ENCODE results near the gene LRRIQ4.
A peak's percentile ranks its signal among the peaks of the same experiment; 100 is the strongest.

Gene LRRIQ4

GRCh38 chr3:169811631-169812331, 889 bp upstream of the LRRIQ4 start:
- no peak for DNase-seq (ENCODE audit: low read depth)
- TF ChIP-seq CTCF (IDR thresholded peaks at IDR 0.05; ENCODE audit: low read depth, low read length, missing control alignments): no peak
- peak overlapping the region; percentile 83 for H3K4me3 ChIP-seq (ENCODE audit: low read depth, low read length)

GRCh38 chr3:169813278-169813677, 608 bp downstream of the LRRIQ4 start:
- DNase-seq (ENCODE audit: low read depth): no peak
- peak overlapping the region; percentile 83 for H3K4me3 ChIP-seq (ENCODE audit: low read depth, low read length)
- no peak for TF ChIP-seq CTCF (IDR thresholded peaks at IDR 0.05; ENCODE audit: low read depth, low read length, missing control alignments)

GRCh38 chr3:169813757-169814517, 1.3 kb downstream of the LRRIQ4 start:
- H3K4me3 ChIP-seq (ENCODE audit: low read depth, low read length): peak overlapping the region; percentile 83
- peak; percentile 76 for TF ChIP-seq CTCF (IDR thresholded peaks at IDR 0.05; ENCODE audit: low read depth, low read length, missing control alignments)
- DNase-seq (ENCODE audit: low read depth): peak; percentile 95

GRCh38 chr3:169815590-169816150, 3.0 kb downstream of the LRRIQ4 start:
- no peak for TF ChIP-seq CTCF (IDR thresholded peaks at IDR 0.05; ENCODE audit: low read depth, low read length, missing control alignments)
- no peak for DNase-seq (ENCODE audit: low read depth)
- H3K4me3 ChIP-seq (ENCODE audit: low read depth, low read length): no peak overlapping the region

GRCh38 chr3:169818316-169818715, 5.6 kb downstream of the LRRIQ4 start:
- DNase-seq (ENCODE audit: low read depth): no peak
- H3K4me3 ChIP-seq (ENCODE audit: low read depth, low read length): no peak overlapping the region
- no peak for TF ChIP-seq CTCF (IDR thresholded peaks at IDR 0.05; ENCODE audit: low read depth, low read length, missing control alignments)

- no peak for TF ChIP-seq CTCF (IDR thresholded peaks at IDR 0.05; ENCODE audit: low read depth, low read length, missing control alignments)
- DNase-seq (ENCODE audit: low read depth): no peak
- no peak overlapping the region for H3K4me3 ChIP-seq (ENCODE audit: low read depth, low read length)
These were observed 9.4 kb downstream of the LRRIQ4 start for GRCh38 chr3:169822091-169822490.

Data from GM12864 (cell line).